GM10266 (cell line): ENCODE data around the gene FAT4.

Source experiments
- DNase-seq: peaks from one replicate; pipeline ENCODE4 v3.0.0; 2012; ENCODE audit errors: extremely low spot score
- CTCF ChIP-seq: IDR thresholded peaks from 2 replicates; pipeline ENCODE4 v1.5.1; 2012; ENCODE audit warnings: mild to moderate bottlenecking, low read depth; ENCODE audit not compliant: control insufficient read depth, insufficient read depth; ENCODE audit errors: missing control alignments

FAT4 gene

GRCh38 chr4:125355791-125356190 lies 41.0 kb downstream of the FAT4 start:
- TF ChIP-seq CTCF, result no peak
- no peak for DNase-seq

- DNase-seq, result no peak
- TF ChIP-seq CTCF, result no peak
These were observed 42.9 kb downstream of the FAT4 start for GRCh38 chr4:125357675-125358074.

GRCh38 chr4:125358453-125358852 lies 43.7 kb downstream of the FAT4 start:
- no peak for DNase-seq
- no peak for TF ChIP-seq CTCF

GRCh38 chr4:125359363-125359762 lies 44.6 kb downstream of the FAT4 start:
- no peak for TF ChIP-seq CTCF
- no peak for DNase-seq

GRCh38 chr4:125359960-125360634 lies 45.3 kb downstream of the FAT4 start:
- no peak for DNase-seq
- no peak for TF ChIP-seq CTCF

GRCh38 chr4:125360727-125361126 lies 46.0 kb downstream of the FAT4 start:
- no peak for TF ChIP-seq CTCF

More at GRCh38 chr4:125360727-125361126, 46.0 kb downstream of the FAT4 start:
- DNase-seq, result no peak
